H1 (cell line): Measurements from ENCODE around the gene TMPRSS3. TPM values are rescaled to one million over a fixed set of nuclear protein-coding genes. Genes with fewer than 3 reads are reported as not detected.

Experiments
- CTBP2 ChIP-seq: IDR thresholded peaks from 2 replicates; pipeline ENCODE4 v1.7.0; 2011; ENCODE audit warnings: borderline replicate concordance, mild to moderate bottlenecking, moderate library complexity, mixed read lengths, low read length; ENCODE audit not compliant: insufficient read depth, insufficient read length
- HDAC2 ChIP-seq, 2 experiments: fragments of 300-600 bp in 1 of 2; sonication (generic) in 1 of 2; IDR thresholded peaks; 2 replicates each; pipeline ENCODE4 v1.6.1; 2011 to 2012; ENCODE audit warnings: low read depth in 2 of 2, low read length in 2 of 2, mild to moderate bottlenecking in 2 of 2, moderate library complexity in 2 of 2, borderline replicate concordance in 1 of 2, inconsistent platforms in 1 of 2
- JUN ChIP-seq: IDR thresholded peaks from 2 replicates; pipeline ENCODE4 v1.6.1; 2011; ENCODE audit warnings: low read depth, mild to moderate bottlenecking, improper control_type of control experiment, low read length
- NRF1 ChIP-seq: IDR thresholded peaks from 2 replicates; pipeline ENCODE4 v1.6.1; 2011; ENCODE audit warnings: mild to moderate bottlenecking, low read depth, low read length, improper control_type of control experiment
- RNF2 ChIP-seq: fragments of 200-900, 300-1000 bp; sonication (generic); IDR thresholded peaks from 2 replicates; pipeline ENCODE4 v1.7.1; 2016; ENCODE audit warnings: borderline replicate concordance, low read depth, mild to moderate bottlenecking, antibody characterized with exemption, low read length; ENCODE audit not compliant: poor library complexity, severe bottlenecking; ENCODE audit errors: missing control alignments
- polyA plus RNA-seq, 7 experiments: library from polyadenylated mRNA; depleted of rRNA in 3 of 7; stranded (reverse) in 5 of 7; unstranded in 2 of 7; fragments of >200 nt in 5 of 7; fragments of 200-250 nt in 2 of 7; gene quantifications; 1 replicate in 5 of 7; 2 replicates in 1 of 7; 4 replicates in 1 of 7; pipeline versions ENCODE4 v1.2.1 to v1.2.3, GENCODE V29; 2011 to 2013; ENCODE audit warnings: missing spikeins in 2 of 7, mixed read lengths in 2 of 7
- total RNA-seq: library from RNA; stranded (reverse); fragmentation: NEBNext Ultra II Directional; extraction: Animal tissue kit (Norgen Biotek cat#: 25700); gene quantifications from 2 replicates; pipeline ENCODE4 v1.2.1, GENCODE V29; 2021

TMPRSS3 gene
- total and polyA plus RNA-seq, 2 of the 8 experiments (the other 6 are each of a cell fraction or from before 2014, with no cell fraction given) = 0.38 TPM; not detected in 1

DNA sequence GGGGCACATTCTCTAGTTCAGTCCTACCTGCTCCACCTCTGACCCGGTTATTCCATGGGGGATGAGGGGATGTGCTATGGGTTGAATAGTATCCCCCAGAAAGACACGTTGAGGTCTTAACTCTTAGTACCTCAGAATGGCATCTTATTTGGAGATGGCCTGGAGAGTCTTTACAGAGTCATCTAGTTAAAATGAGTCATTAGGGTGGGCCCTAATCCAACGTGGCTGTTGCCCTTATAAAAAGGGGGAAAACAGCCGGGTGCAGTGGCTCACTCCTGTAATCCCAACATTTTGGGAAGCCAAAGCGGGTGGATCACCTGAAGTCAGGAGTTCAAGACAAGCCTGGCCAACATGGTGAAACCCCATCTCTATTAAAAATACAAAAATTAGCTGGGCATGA, 5.7 kb downstream of the TMPRSS3 start (continued):
- TF ChIP-seq CTBP2 (no peak), JUN (no peak), NRF1 (no peak), RNF2 (no peak), HDAC2 (IDR thresholded peaks at IDR 0.05; ENCODE audit: borderline replicate concordance in 1 of 2, low read depth in 2 of 2, low read length in 2 of 2) (no peak)
